ENCODE measurements around the gene ITIH5. TPM values are rescaled to one million over a fixed set of nuclear protein-coding genes. Genes with fewer than 3 reads are reported as not detected.

ITIH5 gene
- total and polyA plus RNA-seq, 2 of the 8 experiments (the other 6 are each of a cell fraction or from before 2014, with no cell fraction given), result 5.8 to 7.6 TPM

- Histone ChIP-seq H3K79me1 (ENCODE audit: low read depth, low read length) (no peaks in the 10 kb centered on the region), H3K18ac (ENCODE audit: extremely low read depth, low read length) (no peak overlapping the region), H3K56ac (replicated peaks; ENCODE audit: insufficient read length, low read depth, low read length) (no peak overlapping the region), H4K20me1 (replicated peaks in 1 of 2; ENCODE audit: control insufficient read depth in 1 of 2, insufficient read depth in 2 of 2, low read length in 2 of 2) (no peaks in the 10 kb centered on the region), H4K5ac (ENCODE audit: insufficient read length, low read depth, low read length) (no peak overlapping the region), H3K9me3 (ENCODE audit: insufficient read depth in 2 of 2, low read depth in 1 of 2, low read length in 1 of 2) (no peaks in the 10 kb centered on the region), H2BK120ac (replicated peaks; ENCODE audit: low read depth, low read length) (no peak overlapping the region), H3K4me1 (replicated peaks in 1 of 4; ENCODE audit: control insufficient read depth in 3 of 4, insufficient read depth in 4 of 4, low read length in 3 of 4) (peaks cover 0 to 9% (median 0%) of the 10 kb centered on the region in 4 experiments; a peak in 1 of 7 replicates), H3K9ac (replicated peaks in 1 of 4; ENCODE audit: extremely low read depth in 1 of 4, low read depth in 3 of 4, low read length in 3 of 4) (no peak overlapping the region), H3K23me2 (ENCODE audit: low read depth, low read length) (no peaks in the 10 kb centered on the region), H2BK5ac (ENCODE audit: low read depth, low read length) (no peak overlapping the region), H2AK5ac (ENCODE audit: low read depth, low read length) (no peak overlapping the region), H2BK20ac (ENCODE audit: low read length) (no peak overlapping the region), H3K14ac (ENCODE audit: insufficient read length) (no peak overlapping the region), H2BK15ac (ENCODE audit: low read length) (no peak overlapping the region), H3K36me3 (ENCODE audit: control insufficient read depth in 2 of 4, insufficient read depth in 4 of 4, low read length in 3 of 4) (no peaks in the 10 kb centered on the region), H4K91ac (replicated peaks; ENCODE audit: insufficient read length, low read length) (no peak overlapping the region), H3K4me3 (ENCODE audit: extremely low read depth in 1 of 4, insufficient read depth in 2 of 4, low read depth in 3 of 4, low read length in 4 of 4) (no peak overlapping the region), H3K27ac (ENCODE audit: low read depth, low read length) (no peak overlapping the region), H3K4me2 (ENCODE audit: insufficient read depth in 1 of 2, low read depth in 2 of 2, low read length in 2 of 2) (no peak overlapping the region), H3K23ac (ENCODE audit: insufficient read length) (no peak overlapping the region), H3K79me2 (ENCODE audit: control insufficient read depth in 1 of 2, insufficient read depth in 2 of 2, low read length in 2 of 2) (no peaks in the 10 kb centered on the region), H3K4ac (replicated peaks; ENCODE audit: insufficient read length, low read depth, low read length) (no peak overlapping the region), H2BK12ac (ENCODE audit: low read depth, low read length) (no peak overlapping the region), H4K8ac (ENCODE audit: extremely low read depth, insufficient read depth, low read length) (no peak overlapping the region), H3K27me3 (replicated peaks in 1 of 4; ENCODE audit: control insufficient read depth in 3 of 4, extremely low read depth in 1 of 4, insufficient read depth in 3 of 4, low read length in 3 of 4) (no peaks in the 10 kb centered on the region; a peak in 1 of 7 replicates), H2AFZ (ENCODE audit: low read length) (no peak overlapping the region)
- TF ChIP-seq HDAC6 (IDR thresholded peaks at IDR 0.05; ENCODE audit: low read depth, low read length), result no peak
- 0 out of 2 replicates have a peak, but pooled peaks have one; percentile 12 for TF ChIP-seq CEBPB (IDR thresholded peaks at IDR 0.05; ENCODE audit: low read depth, low read length)
- TF ChIP-seq CBX5 (IDR thresholded peaks at IDR 0.05; ENCODE audit: low read depth, low read length), result no peak
- no peak for TF ChIP-seq SIRT6 (IDR thresholded peaks at IDR 0.05; ENCODE audit: low read length)
- no peak for TF ChIP-seq MAX (IDR thresholded peaks at IDR 0.05)
- WGBS, 2 experiments (ENCODE audit: extremely low coverage in 1 of 2, insufficient coverage in 1 of 2, insufficient read length in 1 of 2, insufficient replicate concordance in 2 of 2, low coverage in 1 of 2, low lambda C conversion rate in 2 of 2, missing lambda C conversion rate in 1 of 2), result 89% methylated on average over 4 of the region's 4 CpGs; no CpG with 5 or more reads in 1 of the 2 experiments
- DNase-seq (ENCODE audit: low read depth in 1 of 2, low spot score in 2 of 2) (no peak), FAIRE-seq (no peak)
- ChIA-PET CTCF (ENCODE audit: partially characterized antibody) (interaction anchor here (0.6 to 1.3 kb wide), 2 partner anchors 38 to 43 kb away, joined by 3 to 4 read pairs; no protein-coding TSS in a partner anchor), POLR2A (ENCODE audit: partially characterized antibody) (no interaction called here)
Observed at GRCh38 chr10:7567911-7568620, 98.7 kb downstream of the ITIH5 start.

All from H1 (cell line).